G401.6 (cell line): ENCODE measurements around the gene LILRA2.
"Not testable (repeated sequence)": the region's sequence is repeated elsewhere in the genome, so short reads cannot be mapped to it uniquely, and the experiment has no call there.

Experiments
- FAIRE-seq: peaks from 2 replicates; lab custom pipeline; 2012; peaks lifted over from hg19 to GRCh38; lab: Jason Lieb, UNC

The LILRA2 gene

GRCh38 chr19:54612428-54612827 is 38.8 kb downstream of the LILRA2 start:
- FAIRE-seq, result no peak

- FAIRE-seq, result no peak
Observed at GRCh38 chr19:54614726-54615125, 41.1 kb downstream of the LILRA2 start.

- FAIRE-seq, result no peak
Observed at GRCh38 chr19:54616057-54616456, 42.5 kb downstream of the LILRA2 start.

- no peak for FAIRE-seq
Observed at GRCh38 chr19:54616821-54617560, 43.4 kb downstream of the LILRA2 start.

GRCh38 chr19:54620464-54620863 is 46.9 kb downstream of the LILRA2 start:
- FAIRE-seq, result no peak

- no peak for FAIRE-seq
Observed at GRCh38 chr19:54622431-54622830, 48.8 kb downstream of the LILRA2 start.

- not testable (repeated sequence) for FAIRE-seq
Observed at GRCh38 chr19:54624234-54624633, 50.6 kb downstream of the LILRA2 start.

GRCh38 chr19:54624934-54625730 is 51.5 kb downstream of the LILRA2 start:
- FAIRE-seq, result not testable (repeated sequence)

GRCh38 chr19:54626757-54627156 is 53.2 kb downstream of the LILRA2 start:
- no peak for FAIRE-seq

- not testable (repeated sequence) for FAIRE-seq
Observed at GRCh38 chr19:54627912-54628311, 54.3 kb downstream of the LILRA2 start.

- FAIRE-seq, result not testable (repeated sequence)
Observed at GRCh38 chr19:54630262-54630661, 56.7 kb downstream of the LILRA2 start, which contains the start of gene LILRB1. TSS of gene LILRB1 (plus strand) at chr19:54630484. CDS start at chr19:54631074, 590 bp downstream.

GRCh38 chr19:54630782-54631181 is 57.2 kb downstream of the LILRA2 start:
- no peak for FAIRE-seq

GRCh38 chr19:54631489-54632337 is 58.1 kb downstream of the LILRA2 start:
- FAIRE-seq, result not testable (repeated sequence)

GRCh38 chr19:54632517-54632916 is 58.9 kb downstream of the LILRA2 start:
- FAIRE-seq, result not testable (repeated sequence)

- no peak for FAIRE-seq
Observed at GRCh38 chr19:54633401-54633800, 59.8 kb downstream of the LILRA2 start.

GRCh38 chr19:54636081-54636480 is 62.5 kb downstream of the LILRA2 start:
- not testable (repeated sequence) for FAIRE-seq

GRCh38 chr19:54638683-54639082 is 65.1 kb downstream of the LILRA2 start:
- FAIRE-seq, result no peak
